ENCODE results near the gene LIN28B.

LIN28B gene

DNA sequence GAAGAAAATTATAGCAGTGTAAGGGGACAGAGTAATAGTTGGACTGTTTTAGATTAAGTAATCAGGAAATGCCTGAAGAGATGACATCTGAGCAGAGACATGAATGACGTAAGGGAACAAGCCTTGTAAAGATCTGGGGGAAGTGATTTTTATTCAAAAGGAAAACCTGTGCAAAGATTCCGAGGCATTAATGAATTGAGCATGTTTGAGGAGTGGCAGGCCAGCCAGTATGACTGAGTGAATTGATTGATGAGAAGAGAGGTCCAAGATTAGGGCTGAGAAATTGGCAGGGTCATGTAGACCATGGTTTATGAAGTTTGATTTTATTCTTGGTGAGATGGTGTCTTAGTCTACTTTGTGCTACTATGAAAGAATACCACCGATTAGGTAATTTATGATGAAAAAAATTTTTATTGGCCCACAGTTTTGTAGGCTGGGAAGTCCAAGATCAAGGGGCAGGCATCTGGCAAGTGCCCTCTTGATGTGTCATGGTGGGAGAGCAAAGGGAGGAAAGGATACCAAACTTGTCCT, 95.1 kb downstream of the LIN28B start:
- Histone ChIP-seq H3K36me3 (ENCODE audit: control insufficient read depth, insufficient read depth, low read length) (no peaks in the 10 kb centered on the region), H3K27ac (no peak overlapping the region), H3K9ac (no peak overlapping the region), H3K79me2 (no peaks in the 10 kb centered on the region), H2AFZ (no peak overlapping the region), H3K4me3 (ENCODE audit: low read depth, low read length) (no peak overlapping the region), H3K4me2 (ENCODE audit: low read length) (no peak overlapping the region), H3K9me3 (ENCODE audit: control insufficient read depth, low read length) (no peaks in the 10 kb centered on the region), H3K4me1 (no peaks in the 10 kb centered on the region), H3K27me3 (ENCODE audit: control insufficient read depth, insufficient read depth, low read length) (no peaks in the 10 kb centered on the region)
- TF ChIP-seq, protein P1, sequence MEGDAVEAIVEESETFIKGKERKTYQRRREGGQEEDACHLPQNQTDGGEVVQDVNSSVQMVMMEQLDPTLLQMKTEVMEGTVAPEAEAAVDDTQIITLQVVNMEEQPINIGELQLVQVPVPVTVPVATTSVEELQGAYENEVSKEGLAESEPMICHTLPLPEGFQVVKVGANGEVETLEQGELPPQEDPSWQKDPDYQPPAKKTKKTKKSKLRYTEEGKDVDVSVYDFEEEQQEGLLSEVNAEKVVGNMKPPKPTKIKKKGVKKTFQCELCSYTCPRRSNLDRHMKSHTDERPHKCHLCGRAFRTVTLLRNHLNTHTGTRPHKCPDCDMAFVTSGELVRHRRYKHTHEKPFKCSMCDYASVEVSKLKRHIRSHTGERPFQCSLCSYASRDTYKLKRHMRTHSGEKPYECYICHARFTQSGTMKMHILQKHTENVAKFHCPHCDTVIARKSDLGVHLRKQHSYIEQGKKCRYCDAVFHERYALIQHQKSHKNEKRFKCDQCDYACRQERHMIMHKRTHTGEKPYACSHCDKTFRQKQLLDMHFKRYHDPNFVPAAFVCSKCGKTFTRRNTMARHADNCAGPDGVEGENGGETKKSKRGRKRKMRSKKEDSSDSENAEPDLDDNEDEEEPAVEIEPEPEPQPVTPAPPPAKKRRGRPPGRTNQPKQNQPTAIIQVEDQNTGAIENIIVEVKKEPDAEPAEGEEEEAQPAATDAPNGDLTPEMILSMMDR (IDR thresholded peaks at IDR 0.05): no peak

DNA sequence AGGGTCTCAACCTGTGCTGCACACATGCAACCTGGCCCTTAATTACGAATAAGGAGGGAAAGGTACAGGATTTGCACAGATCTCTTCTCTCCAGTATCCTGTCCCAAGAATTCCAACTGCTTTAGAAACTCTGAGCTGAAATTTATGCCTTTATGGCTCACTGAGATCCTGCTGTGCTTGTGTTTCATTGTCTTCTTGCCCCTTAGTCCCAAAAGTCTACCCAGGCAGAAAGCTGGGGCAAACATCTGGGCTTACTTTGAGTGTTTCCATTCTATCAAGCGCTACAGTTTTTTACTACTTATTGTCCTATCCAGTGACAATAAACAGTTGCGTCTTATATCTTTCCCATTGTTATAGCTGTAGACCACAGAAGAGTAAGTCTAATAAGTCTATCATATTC, 99.7 kb downstream of the LIN28B start:
- Histone ChIP-seq H3K36me3 (ENCODE audit: control insufficient read depth, insufficient read depth, low read length) (no peaks in the 10 kb centered on the region), H3K9ac (no peak overlapping the region), H3K79me2 (no peaks in the 10 kb centered on the region), H3K9me3 (ENCODE audit: control insufficient read depth, low read length) (no peaks in the 10 kb centered on the region), H3K4me1 (no peaks in the 10 kb centered on the region), H3K4me3 (ENCODE audit: low read depth, low read length) (no peak overlapping the region), H3K27ac (no peak overlapping the region), H2AFZ (no peak overlapping the region), H3K27me3 (ENCODE audit: control insufficient read depth, insufficient read depth, low read length) (no peaks in the 10 kb centered on the region), H3K4me2 (ENCODE audit: low read length) (no peak overlapping the region)
- TF ChIP-seq, protein P1 (IDR thresholded peaks at IDR 0.05): no peak

DNA sequence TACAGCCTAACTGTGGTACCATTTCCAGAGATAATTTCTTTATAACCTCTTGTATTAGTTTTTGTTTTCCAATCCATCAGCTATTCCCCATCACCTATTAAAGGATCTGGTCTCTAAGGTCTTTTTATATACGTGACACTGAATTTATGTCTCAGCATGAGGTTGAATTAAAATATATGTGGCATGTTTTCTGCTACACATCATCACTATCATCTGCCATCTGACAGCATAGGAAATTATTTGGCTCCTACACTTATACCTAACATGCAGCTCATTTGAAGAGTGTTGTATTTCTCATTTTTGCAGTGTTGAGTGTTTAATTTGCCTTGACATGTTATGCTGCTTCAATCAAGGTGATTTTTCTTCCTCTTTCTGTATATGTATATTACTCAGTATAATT, 100.3 kb downstream of the LIN28B start:
- H3K9ac ChIP-seq: no peak overlapping the region

DNA sequence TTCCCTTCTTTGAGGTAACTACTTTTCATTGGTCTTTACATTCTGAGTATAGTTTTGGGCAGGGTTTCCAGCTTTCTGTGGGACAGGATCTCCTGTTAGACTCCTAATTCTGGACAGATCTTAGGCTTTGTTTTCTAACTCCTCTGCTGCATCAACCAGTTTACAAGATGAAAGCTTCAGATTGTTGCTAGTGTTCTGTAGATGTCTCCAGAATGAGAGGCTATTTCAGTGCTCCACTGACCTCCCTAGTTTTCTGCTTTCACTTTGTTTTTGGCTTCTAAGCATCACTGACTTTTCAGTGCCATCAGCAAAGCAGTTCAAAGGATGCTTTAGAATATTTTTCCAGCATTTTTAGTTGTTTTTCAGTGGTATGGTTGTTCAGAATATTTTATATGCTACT, 101.4 kb downstream of the LIN28B start:
- no peak overlapping the region for H3K9ac ChIP-seq
- H3K27ac ChIP-seq: no peak overlapping the region
- no peaks in the 10 kb centered on the region for H3K36me3 ChIP-seq (ENCODE audit: control insufficient read depth, insufficient read depth, low read length)
- no peak overlapping the region for H3K4me3 ChIP-seq (ENCODE audit: low read depth, low read length)
- TF ChIP-seq, protein P1 (IDR thresholded peaks at IDR 0.05): no peak
- no peak overlapping the region for H2AFZ ChIP-seq
- H3K4me1 ChIP-seq: no peaks in the 10 kb centered on the region
- H3K9me3 ChIP-seq (ENCODE audit: control insufficient read depth, low read length): no peaks in the 10 kb centered on the region
- no peaks in the 10 kb centered on the region for H3K79me2 ChIP-seq
- no peak overlapping the region for H3K4me2 ChIP-seq (ENCODE audit: low read length)
- no peaks in the 10 kb centered on the region for H3K27me3 ChIP-seq (ENCODE audit: control insufficient read depth, insufficient read depth, low read length)

More for the DNA sequence above, 100.3 kb downstream of the LIN28B start:
- H3K27ac ChIP-seq: no peak overlapping the region
- no peaks in the 10 kb centered on the region for H3K27me3 ChIP-seq (ENCODE audit: control insufficient read depth, insufficient read depth, low read length)
- TF ChIP-seq, protein P1 (IDR thresholded peaks at IDR 0.05): no peak
- H2AFZ ChIP-seq: no peak overlapping the region
- no peaks in the 10 kb centered on the region for H3K4me1 ChIP-seq
- no peak overlapping the region for H3K4me2 ChIP-seq (ENCODE audit: low read length)
- no peaks in the 10 kb centered on the region for H3K9me3 ChIP-seq (ENCODE audit: control insufficient read depth, low read length)
- H3K79me2 ChIP-seq: no peaks in the 10 kb centered on the region
- H3K4me3 ChIP-seq (ENCODE audit: low read depth, low read length): no peak overlapping the region
- H3K36me3 ChIP-seq (ENCODE audit: control insufficient read depth, insufficient read depth, low read length): no peaks in the 10 kb centered on the region

DNA sequence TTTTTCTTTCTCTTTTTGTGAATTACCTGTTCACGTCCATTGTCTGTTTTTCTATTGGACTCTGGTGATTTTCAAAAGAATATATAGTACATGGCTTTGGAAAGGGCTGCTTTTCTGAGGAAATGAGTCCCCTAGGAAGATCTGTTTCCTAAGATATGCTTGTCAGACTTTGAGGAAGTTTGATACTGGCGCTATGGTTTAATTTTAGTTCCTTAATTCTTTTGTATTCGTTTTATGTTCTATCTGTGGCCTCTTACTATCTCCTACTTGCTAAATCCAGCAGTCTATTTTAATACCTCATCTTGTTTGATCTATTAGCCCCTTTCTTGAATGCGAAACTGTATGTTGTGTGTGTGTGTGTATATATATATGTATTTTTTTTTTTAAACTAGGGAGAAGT, 101.9 kb downstream of the LIN28B start:
- Histone ChIP-seq H3K9ac (no peak overlapping the region), H3K79me2 (no peaks in the 10 kb centered on the region), H3K36me3 (ENCODE audit: control insufficient read depth, insufficient read depth, low read length) (no peaks in the 10 kb centered on the region), H3K4me2 (ENCODE audit: low read length) (no peak overlapping the region), H3K4me3 (ENCODE audit: low read depth, low read length) (no peak overlapping the region), H3K9me3 (ENCODE audit: control insufficient read depth, low read length) (no peaks in the 10 kb centered on the region), H3K27ac (no peak overlapping the region), H3K4me1 (no peaks in the 10 kb centered on the region), H2AFZ (no peak overlapping the region), H3K27me3 (ENCODE audit: control insufficient read depth, insufficient read depth, low read length) (no peaks in the 10 kb centered on the region)
- TF ChIP-seq, protein P1 (IDR thresholded peaks at IDR 0.05): no peak

Data from parathyroid adenoma (tissue), 2 donors.